22Rv1 (cell line): Measurements from ENCODE around the gene ACSF3.
"Not testable (repeated sequence)": the region's sequence is repeated elsewhere in the genome, so short reads cannot be mapped to it uniquely, and the experiment has no call there.

Experiments used
- H3K27ac ChIP-seq: fragments of 450-650 bp; 2 replicates; pipeline ENCODE4 v1.5.1; 2017
- CTCF ChIP-seq: fragments of 450-650 bp; IDR thresholded peaks from 2 replicates; pipeline ENCODE4 v1.5.1; 2017; ENCODE audit warnings: mild to moderate bottlenecking
- ZFX ChIP-seq: fragments of 450-650 bp; IDR thresholded peaks from 2 replicates; pipeline ENCODE4 v1.6.1; 2017; ENCODE audit warnings: antibody characterized with exemption, borderline replicate concordance

Gene ACSF3

GRCh38 chr16:89062389-89063345 is 31.0 kb upstream of the ACSF3 start:
- TF ChIP-seq ZFX (no peak), CTCF (no peak)
- H3K27ac ChIP-seq: no peak overlapping the region

GRCh38 chr16:89063768-89064320 is 29.8 kb upstream of the ACSF3 start:
- H3K27ac ChIP-seq: no peak overlapping the region
- TF ChIP-seq CTCF (no peak), ZFX (no peak)

- H3K27ac ChIP-seq: no peak overlapping the region
- no peak for TF ChIP-seq ZFX
- TF ChIP-seq CTCF: no peak
Measured at GRCh38 chr16:89064606-89065457, 28.8 kb upstream of the ACSF3 start.

- TF ChIP-seq ZFX (no peak), CTCF (no peak)
- no peak overlapping the region for H3K27ac ChIP-seq
Measured at GRCh38 chr16:89065458-89065822, 28.2 kb upstream of the ACSF3 start.

- no peak for TF ChIP-seq ZFX
- TF ChIP-seq CTCF: no peak
- no peak overlapping the region for H3K27ac ChIP-seq
Measured at GRCh38 chr16:89066721-89067120, 26.9 kb upstream of the ACSF3 start.

GRCh38 chr16:89067677-89068443 is 25.8 kb upstream of the ACSF3 start:
- TF ChIP-seq ZFX (no peak), CTCF (no peak)

GRCh38 chr16:89068814-89069616 is 24.6 kb upstream of the ACSF3 start:
- H3K27ac ChIP-seq: not testable (repeated sequence)

More at GRCh38 chr16:89067677-89068443, 25.8 kb upstream of the ACSF3 start:
- no peak overlapping the region for H3K27ac ChIP-seq
